ENCODE results near the gene DNAAF9.

DNA sequence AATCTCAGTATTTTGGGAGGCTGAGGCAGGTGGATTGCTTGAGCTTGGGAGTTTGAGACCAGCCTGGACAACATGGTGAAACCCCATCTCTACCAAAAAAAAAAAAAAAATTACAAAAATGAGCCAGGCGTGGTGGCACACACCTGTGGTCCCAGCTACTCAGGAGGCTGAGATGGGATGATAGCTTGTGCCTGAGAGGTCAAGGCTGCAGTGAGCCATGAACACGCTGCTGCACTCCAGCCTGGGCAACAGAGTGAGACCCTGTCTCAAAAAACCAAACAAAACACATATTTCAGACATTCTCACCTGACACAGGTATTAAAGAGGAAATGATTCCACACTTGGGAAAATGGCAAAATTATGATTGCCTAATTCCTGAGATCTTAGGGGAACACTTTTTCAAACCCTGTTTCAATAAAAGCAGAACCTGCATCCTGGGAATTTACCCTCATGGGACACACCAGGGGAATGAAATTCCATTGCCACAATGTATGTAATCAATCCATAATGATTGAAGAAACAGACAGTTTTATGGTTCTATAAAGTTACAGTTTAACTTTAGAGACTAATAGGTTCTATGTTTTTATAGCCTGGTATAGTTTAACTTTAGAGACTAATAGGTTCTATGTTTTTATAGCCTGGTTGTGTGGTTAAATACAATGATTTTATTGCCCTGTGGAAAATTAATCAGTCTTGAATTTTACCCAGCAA lies 29.6 kb upstream of the DNAAF9 start:
- TF ChIP-seq POLR2A (IDR thresholded peaks at IDR 0.05; ENCODE audit: low read length) (no peak), GATA1 (IDR thresholded peaks at IDR 0.05; ENCODE audit: low read depth, low read length) (no peak)

Data from erythroblast (primary cell).